Panc1 (cell line): ENCODE data around the gene GNB1. TPM values are rescaled to one million over a fixed set of nuclear protein-coding genes. Genes with fewer than 3 reads are reported as not detected.

Source experiments
- ATAC-seq: fragments of 200-7000 bp; cut with Tn5 transposase; 2 replicates; pipeline ENCODE4 v1.9.1; 2020; ENCODE audit warnings: mild to moderate bottlenecking, moderate library complexity
- BruUV-seq: library from RNA; stranded (reverse); fragments of 400-500 nt; replicated peaks from 2 replicates; lab custom pipeline; 2021; lab: Mats Ljungman, UMichigan
- CTCF ChIA-PET: fragments of 300-600 bp; sonication (Branson Sonifier 250); formaldehyde crosslinking; loops from one replicate; lab custom pipeline; 2022; ENCODE audit warnings: antibody characterized with exemption; lab: Charles Lee
- POLR2A ChIA-PET: fragments of 300-600 bp; sonication (Branson Sonifier 250); formaldehyde crosslinking; loops from one replicate; lab custom pipeline; 2022; ENCODE audit warnings: antibody characterized with exemption; lab: Charles Lee
- DNase-seq: peaks from one replicate; pipeline ENCODE4 v3.0.0-alpha.2; 2010; ENCODE audit warnings: low read depth, low spot score
- H3K27ac ChIP-seq: 2 replicates; pipeline ENCODE4 v1.5.1; 2011; ENCODE audit warnings: mild to moderate bottlenecking, low read length, inconsistent platforms
- H3K27me3 ChIP-seq: fragments of 200-500 bp; sonication (Bioruptor generic); 2 replicates; pipeline ENCODE4 v1.6.0; 2014; ENCODE audit warnings: low read length, inconsistent platforms; ENCODE audit not compliant: control insufficient read depth, insufficient read depth
- H3K36me3 ChIP-seq: fragments of 200-500 bp; sonication (Bioruptor generic); 2 replicates; pipeline ENCODE4 v1.5.1; 2014; ENCODE audit warnings: inconsistent platforms, mild to moderate bottlenecking, low read length, moderate library complexity; ENCODE audit not compliant: control insufficient read depth, insufficient read depth
- H3K4me1 ChIP-seq: 2 replicates; pipeline ENCODE4 v1.5.1; 2011; ENCODE audit warnings: inconsistent platforms, mild to moderate bottlenecking, low read length, moderate library complexity; ENCODE audit not compliant: control insufficient read depth, insufficient read depth
- H3K4me3 ChIP-seq, 2 experiments: 2 replicates each; pipeline ENCODE4 v1.5.1; 2011 to 2012; ENCODE audit warnings: low read depth in 2 of 2, low read length in 2 of 2, mild to moderate bottlenecking in 2 of 2, inconsistent platforms in 1 of 2, moderate library complexity in 1 of 2
- H3K9me3 ChIP-seq: fragments of 200-500 bp; sonication (Bioruptor generic); 2 replicates; pipeline ENCODE4 v1.5.1; 2014; ENCODE audit warnings: low read depth, mild to moderate bottlenecking, inconsistent platforms, low read length, moderate library complexity; ENCODE audit not compliant: control insufficient read depth, insufficient read depth
- CTCF ChIP-seq: fragments of 450-650 bp; IDR thresholded peaks from 2 replicates; pipeline ENCODE4 v1.5.1; 2017; ENCODE audit warnings: mild to moderate bottlenecking
- POLR2AphosphoS5 ChIP-seq: IDR thresholded peaks from 2 replicates; pipeline ENCODE4 v1.6.1; 2012; ENCODE audit warnings: mild to moderate bottlenecking, low read depth, low read length, moderate library complexity
- SIN3A ChIP-seq: IDR thresholded peaks from 2 replicates; pipeline ENCODE4 v1.6.1; 2012; ENCODE audit warnings: low read depth, mild to moderate bottlenecking, low read length, moderate library complexity, borderline replicate concordance; ENCODE audit not compliant: insufficient read depth
- TCF7L2 ChIP-seq: IDR thresholded peaks from 2 replicates; pipeline ENCODE4 v1.6.1; 2011; ENCODE audit warnings: mild to moderate bottlenecking, low read depth, low read length, inconsistent platforms
- in situ Hi-C: cut with HindIII; loops from 2 replicates; pipeline ENCODE4 v1.10.0; 2016; ENCODE audit warnings: low sequenced_read_pairs, low pct_unique_long_range_greater_than_20kb
- intact Hi-C: fragments of 100-400 bp; cut with micrococcal nuclease; formaldehyde crosslinking; loops from one replicate; pipeline ENCODE4 v1.10.0; 2022; ENCODE audit not compliant: unreplicated experiment
- total RNA-seq: library from RNA; stranded (reverse); gene quantifications from one replicate; pipeline ENCODE4 v1.2.1, GENCODE V29; 2021; ENCODE audit not compliant: unreplicated experiment
- TF ChIP-seq, protein P1 (sequence below), 2 experiments: IDR thresholded peaks; 2 replicates each; pipeline ENCODE4 v1.6.1; 2011 to 2012; ENCODE audit warnings: low read depth in 2 of 2, control low read depth in 1 of 2, low read length in 1 of 2, mild to moderate bottlenecking in 1 of 2, moderate library complexity in 1 of 2; ENCODE audit not compliant: insufficient read depth in 1 of 2

GNB1 gene
- total RNA-seq, 1 experiment from 2014 or later, result 499 TPM

DNA sequence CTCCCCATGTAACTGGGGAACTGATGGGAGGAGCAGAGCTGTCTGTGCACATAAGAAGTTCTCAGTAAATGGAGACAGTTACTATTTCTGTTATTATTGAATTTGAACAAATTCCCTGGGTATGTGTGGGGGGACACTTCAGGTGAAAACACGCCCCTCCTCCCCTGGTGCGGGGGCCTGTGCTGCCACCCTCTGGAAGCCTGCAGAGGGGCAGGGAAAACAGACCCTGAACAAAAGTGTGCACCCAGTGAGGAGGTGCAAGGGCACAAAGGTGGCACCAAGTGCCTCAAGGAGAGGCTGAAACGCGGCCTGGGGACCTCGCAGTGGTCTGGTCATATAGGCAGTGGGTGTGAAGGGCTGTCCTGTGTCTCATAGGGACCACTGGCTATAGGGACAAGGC, 94.4 kb downstream of the GNB1 start:
- no peaks in the 10 kb centered on the region for H3K27me3 ChIP-seq
- in situ Hi-C loops, result no loop called here
- intact Hi-C loops, result no loop called here
- POLR2A ChIA-PET, result no interaction called here
- no peak for DNase-seq
- 0 out of 2 replicates have a peak, but pooled peaks have one; percentile 9 for ATAC-seq
- no peaks in the 10 kb centered on the region for H3K9me3 ChIP-seq
- no peaks in the 10 kb centered on the region for H3K4me1 ChIP-seq
- no peak for TF ChIP-seq TCF7L2
- no peak for TF ChIP-seq POLR2AphosphoS5
- CTCF ChIA-PET, result no interaction called here
- no TSS peak for BruUV-seq
- H3K4me3 ChIP-seq, result no peak overlapping the region
- peaks cover 19% of the 10 kb centered on the region for H3K36me3 ChIP-seq
- no peak overlapping the region for H3K27ac ChIP-seq

GRCh38 chr1:1794999-1795398, 95.9 kb downstream of the GNB1 start:
- H3K27ac ChIP-seq, result no peak overlapping the region
- H3K9me3 ChIP-seq, result no peaks in the 10 kb centered on the region
- in situ Hi-C loops, result no loop called here
- no peaks in the 10 kb centered on the region for H3K27me3 ChIP-seq
- TF ChIP-seq POLR2AphosphoS5, result no peak
- no peak; the same call in 1 of the 2 replicates for TF ChIP-seq CTCF
- no peak for TF ChIP-seq SIN3A
- TF ChIP-seq TCF7L2, result no peak
- TF ChIP-seq, protein P1, sequence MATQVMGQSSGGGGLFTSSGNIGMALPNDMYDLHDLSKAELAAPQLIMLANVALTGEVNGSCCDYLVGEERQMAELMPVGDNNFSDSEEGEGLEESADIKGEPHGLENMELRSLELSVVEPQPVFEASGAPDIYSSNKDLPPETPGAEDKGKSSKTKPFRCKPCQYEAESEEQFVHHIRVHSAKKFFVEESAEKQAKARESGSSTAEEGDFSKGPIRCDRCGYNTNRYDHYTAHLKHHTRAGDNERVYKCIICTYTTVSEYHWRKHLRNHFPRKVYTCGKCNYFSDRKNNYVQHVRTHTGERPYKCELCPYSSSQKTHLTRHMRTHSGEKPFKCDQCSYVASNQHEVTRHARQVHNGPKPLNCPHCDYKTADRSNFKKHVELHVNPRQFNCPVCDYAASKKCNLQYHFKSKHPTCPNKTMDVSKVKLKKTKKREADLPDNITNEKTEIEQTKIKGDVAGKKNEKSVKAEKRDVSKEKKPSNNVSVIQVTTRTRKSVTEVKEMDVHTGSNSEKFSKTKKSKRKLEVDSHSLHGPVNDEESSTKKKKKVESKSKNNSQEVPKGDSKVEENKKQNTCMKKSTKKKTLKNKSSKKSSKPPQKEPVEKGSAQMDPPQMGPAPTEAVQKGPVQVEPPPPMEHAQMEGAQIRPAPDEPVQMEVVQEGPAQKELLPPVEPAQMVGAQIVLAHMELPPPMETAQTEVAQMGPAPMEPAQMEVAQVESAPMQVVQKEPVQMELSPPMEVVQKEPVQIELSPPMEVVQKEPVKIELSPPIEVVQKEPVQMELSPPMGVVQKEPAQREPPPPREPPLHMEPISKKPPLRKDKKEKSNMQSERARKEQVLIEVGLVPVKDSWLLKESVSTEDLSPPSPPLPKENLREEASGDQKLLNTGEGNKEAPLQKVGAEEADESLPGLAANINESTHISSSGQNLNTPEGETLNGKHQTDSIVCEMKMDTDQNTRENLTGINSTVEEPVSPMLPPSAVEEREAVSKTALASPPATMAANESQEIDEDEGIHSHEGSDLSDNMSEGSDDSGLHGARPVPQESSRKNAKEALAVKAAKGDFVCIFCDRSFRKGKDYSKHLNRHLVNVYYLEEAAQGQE (IDR thresholded peaks at IDR 0.05; ENCODE audit: insufficient read depth in 1 of 2, low read depth in 2 of 2, low read length in 1 of 2), result no peak
- intact Hi-C loops, result no loop called here
- CTCF ChIA-PET, result no interaction called here
- POLR2A ChIA-PET, result interaction anchor here (0.6 kb wide), 1 partner anchor 114 kb away, joined by 9 read pairs; no protein-coding TSS in a partner anchor
- no peak for DNase-seq
- BruUV-seq, result no TSS peak
- H3K4me1 ChIP-seq, result no peaks in the 10 kb centered on the region
- ATAC-seq, result no peak
- peaks cover 22% of the 10 kb centered on the region for H3K36me3 ChIP-seq
- H3K4me3 ChIP-seq, result no peak overlapping the region

DNA sequence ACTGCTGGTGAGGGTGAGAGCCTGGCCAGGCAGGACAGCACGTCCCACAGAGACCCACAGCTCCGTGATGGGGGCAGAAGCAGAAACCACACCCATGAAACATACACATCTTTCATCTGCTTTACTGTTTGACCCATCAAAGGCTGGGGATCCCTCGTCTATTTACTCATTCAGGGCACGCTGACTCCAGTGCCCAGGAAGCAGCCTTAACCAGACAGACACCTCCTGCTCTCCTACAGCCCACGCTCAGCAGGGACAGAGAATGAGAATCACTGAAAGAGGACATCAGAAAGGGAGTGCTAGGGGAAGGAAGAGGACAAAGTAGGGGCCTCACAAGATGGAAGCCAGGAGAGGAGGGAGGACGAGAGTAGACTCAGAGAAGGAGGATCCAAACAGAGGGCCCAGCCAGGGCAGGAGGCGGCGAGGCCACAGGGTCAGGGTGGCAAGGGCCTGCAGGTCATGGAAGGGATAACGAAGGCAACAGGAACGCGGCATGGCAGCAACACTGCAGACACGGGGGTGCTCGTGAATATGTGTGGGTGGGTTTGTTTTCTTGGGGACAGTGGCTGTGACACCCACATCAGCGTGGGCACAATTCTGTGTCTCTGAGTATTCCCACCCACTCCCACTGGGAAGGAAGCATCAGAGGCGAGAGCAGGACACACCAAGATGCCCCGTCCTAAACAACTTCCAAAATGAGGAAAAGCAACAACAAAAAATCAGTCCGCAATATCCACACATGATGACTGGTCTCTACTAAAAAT, 97.2 kb downstream of the GNB1 start:
- Histone ChIP-seq H3K9me3 (no peaks in the 10 kb centered on the region), H3K4me3 (no peak overlapping the region), H3K36me3 (peaks cover 21% of the 10 kb centered on the region), H3K27ac (no peak overlapping the region), H3K4me1 (no peaks in the 10 kb centered on the region), H3K27me3 (no peaks in the 10 kb centered on the region)
- ATAC-seq, result no peak
- POLR2A ChIA-PET, result no interaction called here
- CTCF ChIA-PET, result no interaction called here
- intact Hi-C loops, result no loop called here
- no peak for TF ChIP-seq CTCF
- TF ChIP-seq SIN3A, result no peak
- TF ChIP-seq TCF7L2, result no peak
- no peak; the same call in 1 of the 2 replicates for TF ChIP-seq POLR2AphosphoS5
- TF ChIP-seq, protein P1 (IDR thresholded peaks at IDR 0.05; ENCODE audit: insufficient read depth in 1 of 2, low read depth in 2 of 2, low read length in 1 of 2), result no peak
- TSS peak; percentile 24 for BruUV-seq
- in situ Hi-C loops, result no loop called here
- no peak for DNase-seq
